Osteocyte (in vitro differentiated cells): ENCODE measurements around the gene RHBDF1. TPM values are rescaled to one million over a fixed set of nuclear protein-coding genes. Genes with fewer than 3 reads are reported as not detected.

Experiments used
- DNase-seq: peaks from one replicate; pipeline ENCODE4 v3.0.0; 2021; ENCODE audit warnings: mixed read lengths; ENCODE audit not compliant: unreplicated experiment; ENCODE audit errors: extremely low spot score
- H3K27ac Mint-ChIP-seq: one replicate; pipeline ENCODE4 v1.8.0; 2021; ENCODE audit warnings: mild to moderate bottlenecking, mixed read lengths; ENCODE audit not compliant: unreplicated experiment
- H3K27me3 Mint-ChIP-seq: one replicate; pipeline ENCODE4 v1.8.0; 2021; ENCODE audit warnings: mixed read lengths; ENCODE audit not compliant: unreplicated experiment
- H3K36me3 Mint-ChIP-seq: one replicate; pipeline ENCODE4 v1.8.0; 2021; ENCODE audit warnings: mixed read lengths; ENCODE audit not compliant: unreplicated experiment
- H3K4me1 Mint-ChIP-seq: one replicate; pipeline ENCODE4 v1.8.0; 2021; ENCODE audit warnings: mixed read lengths; ENCODE audit not compliant: unreplicated experiment
- H3K4me3 Mint-ChIP-seq: one replicate; pipeline ENCODE4 v1.8.0; 2021; ENCODE audit warnings: mild to moderate bottlenecking, moderate library complexity, mixed read lengths; ENCODE audit not compliant: unreplicated experiment
- H3K9me3 Mint-ChIP-seq: one replicate; pipeline ENCODE4 v1.8.0; 2021; ENCODE audit warnings: mixed read lengths; ENCODE audit not compliant: unreplicated experiment
- CTCF ChIP-seq: fragments of 200-600 bp; sonication (generic); IDR thresholded peaks from 2 replicates; pipeline ENCODE4 v1.5.0; 2021; ENCODE audit warnings: antibody characterized with exemption, mild to moderate bottlenecking, moderate library complexity
- total RNA-seq: library from RNA; stranded (reverse); gene quantifications from 2 replicates; pipeline ENCODE4 v1.2.1, GENCODE V29; 2021

The RHBDF1 gene
- total RNA-seq, 1 donor from 2014 or later: 57.6 TPM

DNA sequence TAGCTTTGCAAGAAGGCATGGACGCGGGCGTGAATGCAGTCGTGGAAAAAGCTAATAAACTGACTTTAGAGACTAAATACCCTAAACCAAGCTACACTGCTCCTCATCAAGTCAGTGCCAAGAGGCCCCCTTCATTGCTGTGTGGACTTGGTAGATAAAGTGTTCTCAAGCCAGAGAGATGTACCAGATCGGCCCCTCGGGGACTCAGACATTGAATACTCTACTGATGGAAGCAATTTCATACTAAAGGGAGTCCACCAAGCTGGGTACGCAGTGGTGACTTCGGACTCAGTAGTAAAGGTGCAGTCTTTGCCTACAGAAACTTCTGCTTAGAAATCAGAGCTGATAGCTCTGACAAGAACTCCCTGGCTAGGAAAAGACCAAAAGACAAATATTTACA lies 27.8 kb downstream of the RHBDF1 start:
- DNase-seq: no peak
- Mint-ChIP-seq H3K9me3 (no peaks in the 10 kb centered on the region), H3K4me3 (no peak overlapping the region), H3K4me1 (no peaks in the 10 kb centered on the region), H3K27ac (no peak overlapping the region), H3K27me3 (no peaks in the 10 kb centered on the region), H3K36me3 (peaks cover 29% of the 10 kb centered on the region)
- no peak for TF ChIP-seq CTCF

- H3K27ac Mint-ChIP-seq: no peak overlapping the region
- no peaks in the 10 kb centered on the region for H3K27me3 Mint-ChIP-seq
- peaks cover 29% of the 10 kb centered on the region for H3K36me3 Mint-ChIP-seq
- H3K4me3 Mint-ChIP-seq: no peak overlapping the region
- no peak for DNase-seq
- no peaks in the 10 kb centered on the region for H3K4me1 Mint-ChIP-seq
- H3K9me3 Mint-ChIP-seq: no peaks in the 10 kb centered on the region
- TF ChIP-seq CTCF: no peak
Measured at GRCh38 chr16:43294-43693, 29.1 kb downstream of the RHBDF1 start.

DNA sequence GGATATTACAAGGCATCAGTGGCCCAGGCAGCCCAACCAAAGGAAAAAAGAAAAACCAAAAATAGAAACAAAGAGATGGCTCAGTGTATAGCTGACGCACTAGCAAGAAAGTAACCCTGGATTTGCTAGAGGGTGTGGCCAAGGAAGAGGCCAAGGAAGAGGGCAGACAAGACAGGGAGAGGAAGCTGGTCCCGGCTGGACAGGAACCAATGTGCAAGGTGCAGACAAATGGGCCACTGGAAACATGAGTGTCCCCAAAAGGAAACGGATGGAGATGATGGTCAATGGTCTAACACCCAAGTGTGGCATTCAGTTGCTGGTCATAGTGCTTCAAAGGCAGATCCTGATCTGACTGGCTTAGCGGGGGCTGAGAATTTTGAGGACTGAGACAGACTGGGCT lies 29.7 kb downstream of the RHBDF1 start:
- Mint-ChIP-seq H3K27me3 (no peaks in the 10 kb centered on the region), H3K4me3 (no peak overlapping the region), H3K27ac (no peak overlapping the region), H3K36me3 (peaks cover 29% of the 10 kb centered on the region), H3K9me3 (no peaks in the 10 kb centered on the region), H3K4me1 (no peaks in the 10 kb centered on the region)
- DNase-seq: no peak
- no peak for TF ChIP-seq CTCF

GRCh38 chr16:42069-42457 lies 30.4 kb downstream of the RHBDF1 start:
- peaks cover 24% of the 10 kb centered on the region for H3K36me3 Mint-ChIP-seq
- no peak overlapping the region for H3K4me3 Mint-ChIP-seq
- no peaks in the 10 kb centered on the region for H3K27me3 Mint-ChIP-seq
- DNase-seq: no peak
- no peak overlapping the region for H3K27ac Mint-ChIP-seq
- no peak for TF ChIP-seq CTCF
- no peaks in the 10 kb centered on the region for H3K9me3 Mint-ChIP-seq
- H3K4me1 Mint-ChIP-seq: no peaks in the 10 kb centered on the region

GRCh38 chr16:41439-42068 lies 30.9 kb downstream of the RHBDF1 start:
- no peak overlapping the region for H3K27ac Mint-ChIP-seq
- no peak for DNase-seq
- no peak for TF ChIP-seq CTCF
- H3K36me3 Mint-ChIP-seq: peaks cover 23% of the 10 kb centered on the region
- no peaks in the 10 kb centered on the region for H3K9me3 Mint-ChIP-seq
- H3K27me3 Mint-ChIP-seq: no peaks in the 10 kb centered on the region
- no peaks in the 10 kb centered on the region for H3K4me1 Mint-ChIP-seq
- H3K4me3 Mint-ChIP-seq: no peak overlapping the region
